ENCODE measurements around the gene PPP1R27. TPM values are rescaled to one million over a fixed set of nuclear protein-coding genes. Genes with fewer than 3 reads are reported as not detected.

PPP1R27 gene
- total and polyA plus RNA-seq, 9 of the 15 experiments (the other 6 are each of a cell fraction or from before 2014, with no cell fraction given), result 0.29 to 6.9 (median 1.5) TPM; not detected in 2

DNA sequence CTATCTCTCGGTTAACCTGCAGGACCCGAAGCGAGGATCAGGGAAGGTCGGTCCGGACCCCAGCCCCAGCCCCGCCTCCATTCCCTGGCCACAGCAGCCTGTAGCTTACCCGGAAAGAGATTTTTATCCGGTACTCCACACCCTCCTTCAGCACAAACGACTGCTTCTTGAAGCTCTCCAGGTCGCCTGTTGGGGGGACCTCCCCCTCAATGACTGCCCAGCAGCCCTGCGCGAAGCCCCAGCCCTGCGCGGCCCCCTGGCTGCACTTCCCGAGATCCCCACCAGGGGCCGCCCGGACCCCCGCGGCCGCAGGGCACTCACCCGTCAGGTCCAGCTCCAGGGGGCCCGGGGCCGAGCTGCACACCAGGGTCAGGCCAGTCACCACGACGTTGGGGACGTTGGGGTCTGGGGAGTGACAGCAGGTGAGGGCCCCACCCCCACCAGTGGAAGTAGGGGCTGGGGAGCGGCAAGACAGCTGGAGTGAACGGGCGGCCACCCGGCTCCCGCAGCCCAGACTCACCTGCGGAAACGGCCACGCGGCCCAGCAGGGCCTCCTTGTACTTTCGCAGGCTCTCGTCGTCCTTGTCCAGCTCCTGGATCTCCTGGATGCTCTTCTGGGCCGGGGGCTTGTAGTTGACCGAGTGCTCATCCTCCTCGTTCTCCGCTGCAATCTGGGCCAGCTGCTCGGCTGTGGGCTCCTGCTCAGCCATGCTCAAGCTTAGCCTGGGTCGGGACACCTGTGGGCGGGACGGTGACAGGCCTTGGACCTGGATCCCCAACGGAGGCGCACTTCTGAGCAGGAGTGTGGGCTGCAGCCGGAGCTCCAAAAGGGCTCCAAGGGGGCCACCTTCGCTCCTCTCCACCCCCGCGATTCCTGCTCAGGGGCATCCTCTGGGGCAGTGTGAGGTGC is 34.6 kb upstream of the PPP1R27 start (continued):
- TF ChIP-seq CBX1 (IDR thresholded peaks at IDR 0.05; ENCODE audit: low read depth) (no peak), SMAD4 (CRISPR knock-in tag; conservative IDR thresholded peaks at IDR 0.05) (no peak), CREM (IDR thresholded peaks at IDR 0.05; ENCODE audit: low read depth) (no peak), FOXP1 (CRISPR knock-in tag; IDR thresholded peaks at IDR 0.05) (no peak), BRCA1 (IDR thresholded peaks at IDR 0.05) (no peak), BRCA1 (CRISPR knock-in tag; IDR thresholded peaks at IDR 0.05) (0 out of 2 replicates have a peak, but pooled peaks have one; percentile 34), MCM2 (IDR thresholded peaks at IDR 0.05; ENCODE audit: low read depth) (no peak), ZNF583 (CRISPR knock-in tag; IDR thresholded peaks at IDR 0.05) (no peak), EHMT2 (IDR thresholded peaks at IDR 0.05) (no peak), BDP1 (IDR thresholded peaks at IDR 0.05; ENCODE audit: insufficient read depth, insufficient read length) (no peak), CHD1 (IDR thresholded peaks at IDR 0.05; ENCODE audit: low read length) (no peak), MAFF (IDR thresholded peaks at IDR 0.05; ENCODE audit: low read length) (no peak), ZNF263 (CRISPR knock-in tag; IDR thresholded peaks at IDR 0.05; ENCODE audit: borderline replicate concordance) (no peak; the same call in 1 of the 2 replicates), RNF219 (CRISPR knock-in tag; IDR thresholded peaks at IDR 0.05) (no peak), CSDE1 (IDR thresholded peaks at IDR 0.05) (no peak; a peak in 1 of 4 replicates), SMARCC2 (IDR thresholded peaks at IDR 0.05; ENCODE audit: low read depth) (no peak), TAL1 (IDR thresholded peaks at IDR 0.05) (no peak), ZNF445 (CRISPR knock-in tag; IDR thresholded peaks at IDR 0.05; ENCODE audit: low read depth) (no peak), IRF2 (CRISPR knock-in tag; IDR thresholded peaks at IDR 0.05) (no peak), HMGN3 (IDR thresholded peaks at IDR 0.05; ENCODE audit: borderline replicate concordance, extremely low read depth, insufficient read length, low read depth, low read length) (peak; percentile 11), ZNF436 (CRISPR knock-in tag; IDR thresholded peaks at IDR 0.05) (no peak), RBM14 (IDR thresholded peaks at IDR 0.05; ENCODE audit: borderline replicate concordance, insufficient read depth, low read depth, low read length) (peak; percentile 60; the same call in 1 of the 2 replicates), MTA3 (IDR thresholded peaks at IDR 0.05; ENCODE audit: borderline replicate concordance) (no peak; the same call in 1 of the 2 replicates), ZNF512 (tag; IDR thresholded peaks at IDR 0.05) (no peak), TRIM24 (IDR thresholded peaks at IDR 0.05) (no peak)
- TF ChIP-seq, protein P1, sequence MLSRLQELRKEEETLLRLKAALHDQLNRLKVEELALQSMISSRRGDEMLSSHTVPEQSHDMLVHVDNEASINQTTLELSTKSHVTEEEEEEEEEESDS (CRISPR knock-in tag; IDR thresholded peaks at IDR 0.05), result no peak
